HG02588 (cell line): Measurements from ENCODE around the gene MTSS2.
"Not testable (repeated sequence)": the region's sequence is repeated elsewhere in the genome, so short reads cannot be mapped to it uniquely, and the experiment has no call there.

Source experiments
- ATAC-seq: cut with Tn5 transposase; IDR thresholded peaks from one replicate; pipeline ENCODE4 v1.9.1; 2021; ENCODE audit warnings: mild to moderate bottlenecking, moderate library complexity; ENCODE audit not compliant: unreplicated experiment

The MTSS2 gene

DNA sequence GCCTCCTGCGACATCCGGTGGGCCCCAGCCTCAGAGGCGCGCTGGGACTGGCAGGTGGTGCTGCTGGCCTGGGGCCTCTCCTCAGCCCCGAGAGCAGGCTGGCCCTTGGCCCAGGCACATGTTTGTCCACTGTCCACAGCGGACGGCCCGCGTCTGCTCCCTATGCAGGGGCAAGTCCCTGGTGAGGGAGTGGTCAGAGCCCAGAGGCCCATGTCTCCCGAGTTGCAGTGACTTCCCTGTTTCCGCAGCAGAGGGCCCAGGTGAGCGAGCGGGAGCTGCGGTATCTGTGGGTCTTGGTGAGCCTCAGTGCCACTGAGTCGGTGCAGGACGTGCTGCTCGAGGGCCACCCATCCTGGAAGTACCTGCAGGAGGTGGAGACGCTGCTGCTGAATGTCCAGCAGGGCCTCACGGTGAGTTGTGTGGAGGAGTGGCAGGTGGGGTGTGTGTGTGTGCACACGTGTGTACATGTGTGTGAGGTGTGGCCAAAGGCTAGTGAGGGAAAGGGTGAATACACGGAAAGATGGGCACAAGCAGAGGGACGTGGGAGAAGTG, 29.1 kb downstream of the MTSS2 start:
- no peak for ATAC-seq

DNA sequence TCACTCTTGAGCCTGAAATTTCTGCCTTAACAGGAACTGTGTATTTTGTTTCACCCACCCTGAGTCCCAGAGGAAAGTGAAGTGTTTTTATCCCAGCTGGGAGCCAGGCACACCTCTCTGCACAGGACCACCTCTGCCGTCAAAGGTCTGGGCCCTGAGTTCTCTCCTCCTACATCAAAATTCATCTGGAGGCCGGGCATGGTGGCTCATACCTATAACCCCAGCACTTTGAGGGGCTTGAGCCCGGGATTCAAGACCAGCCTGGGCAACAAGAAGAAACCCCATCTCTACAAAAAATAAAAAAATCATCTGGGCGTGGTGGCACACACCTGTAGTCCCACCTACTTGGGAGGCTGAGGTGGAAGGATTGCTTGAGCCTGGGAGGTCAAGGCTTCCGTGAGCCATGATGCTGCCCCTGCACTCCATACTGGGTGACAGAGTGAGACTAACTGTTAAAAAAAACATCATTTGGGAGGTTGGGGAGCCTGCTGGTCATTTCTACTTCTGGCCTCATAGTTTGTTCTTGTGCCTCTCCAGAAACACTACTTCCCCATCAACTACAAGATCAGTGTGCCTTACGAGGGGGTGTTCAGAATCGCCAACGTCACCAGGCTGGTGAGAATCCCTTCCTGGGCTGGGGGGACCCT, 29.7 kb downstream of the MTSS2 start:
- ATAC-seq: no peak

DNA sequence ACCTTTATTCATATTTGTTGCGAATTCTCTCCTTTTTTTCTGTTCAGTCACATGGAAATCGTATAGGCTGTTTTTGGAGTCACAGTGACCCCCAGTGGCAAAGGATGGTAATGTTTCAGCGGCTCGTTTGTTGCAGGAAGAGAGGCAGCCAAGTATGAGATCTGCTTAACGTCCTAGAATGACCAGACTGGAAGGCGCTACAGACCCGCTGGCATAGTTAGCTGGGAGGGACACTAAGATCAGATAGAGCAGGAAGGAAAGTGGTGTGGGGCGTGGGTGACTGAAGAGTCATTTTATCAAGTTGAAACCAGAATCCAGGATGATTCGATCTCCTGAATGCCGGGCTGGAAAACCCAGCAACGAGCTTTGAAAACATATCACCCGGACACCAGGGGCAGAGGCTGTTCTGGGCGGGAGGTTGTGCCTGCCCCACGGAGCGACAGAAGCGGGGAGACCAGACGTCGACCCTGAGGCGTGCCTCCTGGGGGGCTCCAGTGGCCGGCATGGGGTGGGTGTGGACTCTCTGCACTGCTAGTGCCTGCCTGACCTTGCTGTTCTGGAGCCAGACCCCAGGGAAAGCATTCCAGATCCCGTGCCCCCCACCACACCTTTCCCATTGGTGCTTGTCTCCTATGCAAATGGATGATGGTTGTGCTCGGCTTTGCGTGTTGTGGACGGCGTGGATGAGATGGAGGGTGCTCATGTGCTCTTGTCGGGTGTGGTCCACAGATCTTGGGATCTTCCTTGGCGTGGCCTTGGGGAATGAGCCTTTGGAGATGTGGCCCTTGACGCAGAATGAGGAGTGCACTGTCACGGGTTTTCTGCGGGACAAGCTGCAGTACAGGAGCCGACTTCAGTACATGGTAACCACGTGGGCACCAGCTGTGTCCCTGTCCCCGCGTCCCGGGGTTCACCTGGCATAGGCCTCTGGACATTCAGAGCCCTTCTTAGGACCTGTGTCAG, 31.8 kb downstream of the MTSS2 start:
- ATAC-seq: no peak

DNA sequence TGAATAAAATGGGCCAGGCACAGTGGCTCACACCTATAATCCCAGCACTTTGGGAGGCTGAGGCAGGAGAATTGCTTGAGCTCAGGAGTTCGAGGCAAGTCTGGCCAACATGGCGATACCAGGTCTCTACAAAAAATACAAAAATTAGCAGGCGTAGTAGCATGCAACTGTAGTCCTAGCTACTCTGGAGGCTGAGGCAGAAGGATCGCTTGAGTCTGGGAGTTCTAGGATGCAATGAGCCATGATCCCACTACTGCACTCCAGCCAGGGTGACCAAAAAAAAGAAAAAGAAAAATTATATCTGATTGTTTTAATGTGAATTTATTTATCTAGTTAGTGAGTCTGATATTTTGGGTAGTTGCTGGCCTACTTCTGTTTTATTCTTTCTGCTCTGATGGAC, 32.4 kb downstream of the MTSS2 start:
- no peak for ATAC-seq

DNA sequence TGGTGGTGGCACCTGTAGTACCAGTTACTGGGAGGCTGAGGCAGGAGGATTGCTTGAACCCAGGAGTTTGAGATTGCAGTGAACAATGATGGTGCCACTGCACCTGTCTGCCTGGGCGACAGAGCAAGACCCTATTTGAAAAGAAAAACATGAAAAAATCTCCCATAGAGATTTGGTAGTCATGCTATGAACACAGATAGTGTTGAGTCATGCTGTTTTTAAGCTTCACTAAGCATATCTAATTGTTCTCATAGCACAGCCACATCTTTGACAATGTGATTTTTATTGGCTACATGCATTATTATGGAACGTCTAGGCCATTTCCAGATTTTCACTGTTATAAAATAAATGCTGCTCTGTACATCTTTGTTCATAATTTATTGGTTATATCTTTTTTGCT, 33.5 kb downstream of the MTSS2 start:
- no peak for ATAC-seq

DNA sequence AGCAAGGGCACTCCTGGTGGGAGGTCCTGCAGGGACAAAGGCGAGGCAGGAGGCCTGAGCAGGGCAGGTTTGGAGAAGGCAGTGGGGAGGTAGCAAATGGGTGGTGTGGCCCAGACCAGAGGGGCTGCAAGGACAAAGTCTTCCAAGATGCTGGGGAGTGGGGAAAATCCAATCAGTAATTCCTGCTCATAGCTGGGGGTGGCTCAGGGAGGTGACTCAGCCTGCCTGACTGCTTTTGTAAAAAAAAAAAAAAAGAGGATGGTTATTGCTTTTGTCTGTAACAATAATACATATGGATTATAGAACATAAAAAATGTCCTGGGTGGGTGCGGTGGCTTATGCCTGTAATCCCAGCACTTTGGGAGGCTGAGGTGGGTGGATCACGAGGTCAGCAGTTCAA, 34.3 kb downstream of the MTSS2 start:
- ATAC-seq: no peak

DNA sequence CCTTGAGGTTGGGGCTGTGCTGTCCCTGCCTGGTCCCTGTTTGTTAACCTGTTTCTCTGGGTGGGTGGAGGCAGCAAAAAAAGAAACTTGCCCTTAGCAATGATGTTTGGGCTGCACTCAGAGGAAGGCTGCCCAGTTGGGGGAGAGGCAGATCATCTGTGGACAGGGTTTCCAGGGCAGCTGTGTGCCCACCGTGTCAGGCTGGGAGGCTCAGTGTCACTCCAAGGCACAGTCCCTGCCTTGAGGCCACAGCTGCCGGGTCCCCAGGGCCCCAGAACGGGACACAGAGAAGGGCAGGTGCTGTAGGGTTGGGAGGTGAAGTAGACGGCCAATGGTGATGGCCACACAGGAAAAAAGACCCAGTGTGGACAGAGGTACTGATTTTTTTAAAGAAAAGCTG, 35.6 kb downstream of the MTSS2 start:
- no peak for ATAC-seq

DNA sequence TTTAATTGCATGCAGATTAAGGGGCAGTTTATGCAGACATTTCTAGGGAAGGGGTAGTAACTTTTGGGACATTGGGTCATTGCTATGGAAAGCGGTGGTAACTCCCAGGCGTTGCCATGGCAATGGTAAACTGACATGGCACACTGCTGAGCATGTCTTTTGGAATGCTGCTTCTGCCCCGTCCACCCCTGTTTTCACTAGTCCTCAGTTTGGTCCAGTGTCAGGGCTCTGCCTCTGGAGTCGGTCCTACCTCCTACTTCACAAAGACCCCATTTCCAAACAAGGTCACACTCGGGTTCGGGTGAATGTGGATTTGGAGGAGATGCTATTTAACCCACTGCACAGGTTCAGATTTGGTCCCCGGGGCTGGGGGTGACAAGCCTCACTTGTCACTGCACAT, 36.6 kb downstream of the MTSS2 start:
- no peak for ATAC-seq

DNA sequence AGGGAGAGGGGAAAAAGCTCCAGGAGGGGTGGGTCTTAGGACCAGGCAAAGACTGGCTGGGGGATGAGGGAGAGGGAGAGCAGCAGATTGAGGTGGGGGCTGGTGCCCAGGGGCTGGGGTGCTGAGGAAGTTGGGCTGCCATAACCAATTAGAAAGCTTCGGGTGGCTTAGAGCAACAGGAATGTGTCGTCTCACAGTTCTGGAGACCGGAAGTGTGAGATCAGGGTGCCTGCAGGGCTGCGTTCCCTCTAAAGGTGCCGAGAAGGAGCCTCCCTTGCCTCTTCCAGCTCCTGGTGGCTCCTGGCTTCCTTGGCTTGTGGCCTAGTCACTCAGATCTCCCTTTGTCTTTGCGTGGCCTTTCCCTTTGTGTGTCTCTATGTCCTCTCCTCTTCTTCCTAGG, 37.2 kb downstream of the MTSS2 start:
- ATAC-seq: no peak

DNA sequence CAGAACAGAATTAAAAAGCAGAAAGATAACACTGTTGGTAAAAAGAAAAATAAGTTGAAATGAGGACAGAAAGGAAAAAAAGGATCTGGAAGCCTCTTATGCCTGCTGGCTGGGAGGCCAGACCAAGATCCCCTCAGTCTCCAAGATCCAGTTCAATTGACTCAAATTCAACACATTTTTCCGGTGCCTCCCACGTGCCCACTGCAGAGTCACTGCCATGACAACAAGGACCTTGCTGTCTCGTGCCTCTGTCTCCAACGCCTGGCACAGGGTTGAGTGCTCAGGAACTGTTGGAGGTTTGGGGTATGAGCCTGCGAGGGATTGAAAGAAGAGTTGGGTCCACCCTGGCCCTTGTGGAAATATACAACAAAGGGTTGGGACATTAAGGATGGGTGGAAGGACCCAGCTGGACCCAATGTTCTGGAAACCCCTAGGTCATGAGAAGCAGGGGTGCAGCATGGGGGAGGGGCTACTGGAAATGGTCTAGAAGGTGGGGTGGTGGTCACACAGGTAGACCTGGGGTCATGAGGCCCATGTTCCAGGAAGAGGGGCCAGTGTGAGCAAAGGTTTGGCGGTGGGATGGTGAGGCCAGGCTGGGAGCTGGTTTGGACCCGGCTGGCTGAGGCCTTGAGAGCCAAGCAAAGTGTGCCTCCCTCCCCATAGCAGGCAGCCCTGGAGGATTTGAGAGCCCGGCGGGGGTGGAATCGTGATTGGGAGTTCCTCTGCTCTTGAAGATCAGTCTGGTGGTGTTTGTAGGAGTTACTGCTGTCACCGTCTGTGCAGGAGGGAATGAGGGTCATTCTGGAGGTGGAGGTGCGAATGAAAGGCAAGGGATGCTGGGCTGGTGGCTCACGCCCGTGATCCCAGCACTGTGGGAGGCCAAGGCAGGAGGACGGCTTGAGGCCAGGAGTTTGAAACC, 38.2 kb downstream of the MTSS2 start:
- no peak for ATAC-seq

DNA sequence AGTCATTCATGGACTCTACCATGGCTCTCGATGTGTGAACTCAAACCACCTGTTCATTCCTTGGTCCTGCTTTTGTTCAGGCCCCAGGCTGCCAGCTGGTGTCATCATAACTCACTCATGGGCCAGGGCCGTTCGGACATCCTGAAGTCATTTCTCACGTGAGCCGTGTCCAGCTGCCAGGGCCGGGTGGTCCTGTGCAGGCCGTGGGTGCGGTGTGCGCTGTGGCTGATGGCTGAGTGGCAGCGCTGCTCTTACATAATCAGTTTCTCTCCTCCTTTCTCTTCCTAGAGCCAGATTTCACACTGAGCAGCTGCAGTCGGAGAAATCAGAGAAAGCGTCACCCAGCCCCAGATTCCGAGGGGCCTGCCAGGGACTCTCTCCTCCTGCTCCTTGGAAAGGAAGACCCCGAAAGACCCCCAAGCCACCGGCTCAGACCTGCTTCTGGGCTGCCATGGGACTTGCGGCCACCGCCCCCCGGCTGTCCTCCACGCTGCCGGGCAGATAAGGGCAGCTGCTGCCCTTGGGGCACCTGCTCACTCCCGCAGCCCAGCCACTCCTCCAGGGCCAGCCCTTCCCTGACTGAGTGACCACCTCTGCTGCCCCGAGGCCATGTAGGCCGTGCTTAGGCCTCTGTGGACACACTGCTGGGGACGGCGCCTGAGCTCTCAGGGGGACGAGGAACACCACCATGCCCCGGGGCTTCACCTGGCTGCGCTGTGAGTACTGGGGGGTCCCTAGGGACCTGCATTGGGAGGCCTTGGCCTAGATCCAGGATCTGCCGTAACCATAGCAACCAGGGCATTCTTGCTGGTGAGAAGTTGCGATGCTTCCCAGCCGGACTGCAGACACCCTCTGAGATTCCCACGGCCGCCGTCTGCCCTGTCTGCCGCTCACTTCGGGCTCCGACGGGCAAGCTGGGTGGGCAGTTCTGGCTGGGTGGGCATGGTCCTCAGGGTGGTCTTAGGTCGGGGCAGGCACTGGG, 39.3 kb downstream of the MTSS2 start, which contains the start of gene IL34:
TSS of gene IL34 (plus strand) at position 300 of the 982 bp plus-strand sequence. CDS start at position 689, 389 bp downstream.
- no peak for ATAC-seq

DNA sequence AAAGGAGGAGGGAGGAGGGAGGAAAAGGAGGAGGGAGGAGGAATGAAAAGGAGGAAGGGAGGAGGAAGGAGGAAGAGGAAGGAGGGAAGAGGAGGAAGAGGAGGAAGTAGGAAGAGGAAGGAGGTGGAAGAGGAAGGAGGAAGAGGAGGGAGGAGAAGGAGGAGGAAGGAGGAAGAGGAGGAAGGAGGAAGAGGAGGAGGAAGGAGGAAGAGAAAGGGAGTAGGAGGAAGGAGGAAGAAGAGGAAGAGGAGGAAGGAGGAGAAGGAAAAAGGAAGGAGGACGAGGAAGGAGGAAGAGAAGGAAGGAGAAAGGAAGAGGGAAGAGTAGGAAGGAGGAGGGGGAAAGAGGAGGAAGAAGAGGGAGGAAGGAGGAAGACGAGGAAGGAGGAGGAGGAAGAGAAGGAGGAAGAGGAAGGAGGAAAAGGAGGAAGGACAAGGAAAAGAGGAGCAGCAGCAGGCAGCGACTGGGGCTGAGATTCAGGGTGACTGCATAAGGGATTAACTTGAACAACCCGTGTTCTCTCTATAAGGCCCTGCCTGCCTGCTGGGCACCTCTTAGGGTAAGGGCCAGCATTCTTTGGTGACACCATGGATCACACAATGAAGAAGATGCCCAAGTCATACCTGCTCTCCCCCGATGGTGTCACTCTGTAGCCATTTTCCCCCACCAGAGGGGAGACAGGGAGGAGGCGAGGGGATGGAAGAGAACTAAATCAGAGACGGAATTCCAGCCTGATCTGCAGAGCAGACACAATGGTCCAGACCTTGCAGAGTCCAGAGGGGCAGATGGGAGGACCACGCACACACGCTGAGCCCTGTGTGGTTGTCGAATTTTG, 40.9 kb downstream of the MTSS2 start:
- ATAC-seq: no peak

DNA sequence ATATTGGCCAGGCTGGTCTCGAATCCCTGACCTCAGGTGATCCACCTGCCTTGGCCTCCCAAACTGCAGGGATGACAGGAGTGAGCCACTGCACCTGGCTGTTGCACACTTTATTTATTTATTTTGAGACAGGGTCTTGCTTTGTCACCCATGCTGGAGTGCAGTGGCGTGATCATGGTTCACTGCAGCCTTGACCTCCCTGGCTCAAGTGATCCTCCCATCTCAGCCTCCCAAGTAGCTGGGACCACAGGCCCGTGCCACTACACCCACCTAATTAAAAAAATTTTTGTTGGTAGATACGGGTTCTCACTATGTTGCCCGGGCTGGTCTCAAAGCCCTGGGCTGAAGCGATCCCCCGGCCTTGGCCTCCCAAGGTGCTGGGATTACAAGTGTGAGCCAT, 42.6 kb downstream of the MTSS2 start:
- ATAC-seq: not testable (repeated sequence)

DNA sequence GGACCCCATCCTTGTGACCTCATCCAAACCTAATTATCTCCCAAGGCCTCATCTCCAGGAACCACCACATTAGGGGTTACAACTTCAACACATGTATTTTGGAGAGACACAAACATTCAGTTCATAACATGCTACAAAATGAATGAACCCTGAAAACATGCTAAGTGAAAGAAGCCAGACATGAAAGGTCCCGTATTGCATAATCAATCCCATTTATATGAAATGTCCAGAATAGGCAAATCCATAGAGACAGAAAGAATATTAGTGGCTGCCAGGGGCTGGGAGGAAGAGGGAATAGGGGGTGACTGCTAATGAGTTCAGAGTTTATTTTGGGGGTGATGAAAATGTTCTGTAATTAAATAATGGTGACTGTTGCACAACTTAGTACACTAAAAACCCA, 43.2 kb downstream of the MTSS2 start:
- ATAC-seq: no peak

DNA sequence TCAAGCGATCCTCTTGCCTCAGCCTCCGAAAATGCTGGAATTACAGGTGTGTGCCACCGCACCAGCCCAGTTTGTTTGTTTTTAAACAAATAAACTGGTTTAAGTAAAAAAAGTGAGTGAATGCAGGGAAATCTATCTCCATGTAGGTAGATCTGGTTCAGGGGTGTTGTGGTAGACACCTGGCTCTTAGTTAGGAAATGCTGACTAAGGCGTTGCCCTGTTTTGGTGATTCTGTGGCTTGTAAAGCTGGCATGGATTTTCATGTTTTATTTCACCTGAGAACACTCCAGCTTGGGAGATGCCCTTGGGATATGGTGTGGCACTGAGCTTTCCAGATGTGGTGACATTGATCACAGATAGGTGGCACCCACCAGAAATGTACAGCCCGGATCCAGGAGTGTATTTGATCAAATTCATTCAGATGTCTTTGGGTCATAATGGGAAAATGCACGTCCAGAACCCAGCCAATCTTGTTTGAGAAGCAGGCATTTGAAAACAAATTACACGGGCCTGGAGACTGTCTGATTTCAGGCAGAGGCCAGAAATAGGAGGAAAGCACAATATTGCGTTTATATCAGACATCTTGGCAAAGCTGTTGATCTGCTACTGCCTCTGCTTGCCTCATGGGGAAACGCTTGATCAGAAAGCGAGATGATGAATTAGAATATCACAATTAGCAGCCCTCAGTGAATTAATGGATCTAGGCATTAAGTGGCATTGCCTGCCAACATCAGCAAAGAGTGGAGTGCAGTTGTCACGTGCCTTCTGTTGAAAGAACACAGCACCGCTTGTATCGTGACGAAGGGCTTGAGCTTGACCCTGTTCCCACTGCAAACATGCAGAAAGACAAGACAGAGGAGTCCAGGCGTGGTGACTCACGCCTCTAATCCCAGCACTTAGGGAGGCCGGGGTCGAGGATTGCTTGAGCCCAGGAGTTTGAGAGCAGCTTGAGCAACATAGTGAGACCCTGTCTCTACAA, 46.8 kb downstream of the MTSS2 start:
- ATAC-seq: no peak
